Neuron (in vitro differentiated cells): Measurements from ENCODE around the gene SGSM2.

Source experiments
- H2AFZ ChIP-seq: one replicate; pipeline ENCODE4 v1.6.1; 2013; ENCODE audit warnings: low read depth, mild to moderate bottlenecking, inconsistent platforms, low read length, moderate library complexity
- H3K27me3 ChIP-seq: one replicate; pipeline ENCODE4 v1.6.1; 2013; ENCODE audit warnings: low read length; ENCODE audit not compliant: insufficient read depth
- H3K36me3 ChIP-seq: one replicate; pipeline ENCODE4 v1.6.1; 2013; ENCODE audit warnings: low read length; ENCODE audit not compliant: insufficient read depth
- H3K4me1 ChIP-seq: one replicate; pipeline ENCODE4 v1.6.1; 2013; ENCODE audit warnings: low read length; ENCODE audit not compliant: insufficient read depth
- H3K4me3 ChIP-seq: 2 replicates; pipeline ENCODE4 v1.5.1; 2013; ENCODE audit warnings: mild to moderate bottlenecking, low read length, moderate library complexity
- H3K9me3 ChIP-seq: one replicate; pipeline ENCODE4 v1.6.1; 2013; ENCODE audit warnings: low read length

The SGSM2 gene, protein sequence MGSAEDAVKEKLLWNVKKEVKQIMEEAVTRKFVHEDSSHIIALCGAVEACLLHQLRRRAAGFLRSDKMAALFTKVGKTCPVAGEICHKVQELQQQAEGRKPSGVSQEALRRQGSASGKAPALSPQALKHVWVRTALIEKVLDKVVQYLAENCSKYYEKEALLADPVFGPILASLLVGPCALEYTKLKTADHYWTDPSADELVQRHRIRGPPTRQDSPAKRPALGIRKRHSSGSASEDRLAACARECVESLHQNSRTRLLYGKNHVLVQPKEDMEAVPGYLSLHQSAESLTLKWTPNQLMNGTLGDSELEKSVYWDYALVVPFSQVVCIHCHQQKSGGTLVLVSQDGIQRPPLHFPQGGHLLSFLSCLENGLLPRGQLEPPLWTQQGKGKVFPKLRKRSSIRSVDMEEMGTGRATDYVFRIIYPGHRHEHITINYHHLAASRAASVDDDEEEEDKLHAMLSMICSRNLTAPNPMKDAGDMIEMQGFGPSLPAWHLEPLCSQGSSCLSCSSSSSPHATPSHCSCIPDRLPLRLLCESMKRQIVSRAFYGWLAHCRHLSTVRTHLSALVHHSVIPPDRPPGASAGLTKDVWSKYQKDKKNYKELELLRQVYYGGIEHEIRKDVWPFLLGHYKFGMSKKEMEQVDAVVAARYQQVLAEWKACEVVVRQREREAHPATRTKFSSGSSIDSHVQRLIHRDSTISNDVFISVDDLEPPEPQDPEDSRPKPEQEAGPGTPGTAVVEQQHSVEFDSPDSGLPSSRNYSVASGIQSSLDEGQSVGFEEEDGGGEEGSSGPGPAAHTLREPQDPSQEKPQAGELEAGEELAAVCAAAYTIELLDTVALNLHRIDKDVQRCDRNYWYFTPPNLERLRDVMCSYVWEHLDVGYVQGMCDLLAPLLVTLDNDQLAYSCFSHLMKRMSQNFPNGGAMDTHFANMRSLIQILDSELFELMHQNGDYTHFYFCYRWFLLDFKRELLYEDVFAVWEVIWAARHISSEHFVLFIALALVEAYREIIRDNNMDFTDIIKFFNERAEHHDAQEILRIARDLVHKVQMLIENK

GRCh38 chr17:2336852-2337543, at the start of gene SGSM2:
Gene SGSM2 (plus strand): TSS chr17:2337501. CDS start chr17:2337689, 188 bp downstream.
- peaks cover 19% of the 10 kb centered on the region for H3K4me1 ChIP-seq
- no peaks in the 10 kb centered on the region for H3K27me3 ChIP-seq
- H2AFZ ChIP-seq: peak within 1 kb of the TSS; percentile 63
- peak within 1 kb of the TSS; percentile 94 for H3K4me3 ChIP-seq
- H3K36me3 ChIP-seq: peaks cover 43% of the 10 kb centered on the region
- no peaks in the 10 kb centered on the region for H3K9me3 ChIP-seq

DNA sequence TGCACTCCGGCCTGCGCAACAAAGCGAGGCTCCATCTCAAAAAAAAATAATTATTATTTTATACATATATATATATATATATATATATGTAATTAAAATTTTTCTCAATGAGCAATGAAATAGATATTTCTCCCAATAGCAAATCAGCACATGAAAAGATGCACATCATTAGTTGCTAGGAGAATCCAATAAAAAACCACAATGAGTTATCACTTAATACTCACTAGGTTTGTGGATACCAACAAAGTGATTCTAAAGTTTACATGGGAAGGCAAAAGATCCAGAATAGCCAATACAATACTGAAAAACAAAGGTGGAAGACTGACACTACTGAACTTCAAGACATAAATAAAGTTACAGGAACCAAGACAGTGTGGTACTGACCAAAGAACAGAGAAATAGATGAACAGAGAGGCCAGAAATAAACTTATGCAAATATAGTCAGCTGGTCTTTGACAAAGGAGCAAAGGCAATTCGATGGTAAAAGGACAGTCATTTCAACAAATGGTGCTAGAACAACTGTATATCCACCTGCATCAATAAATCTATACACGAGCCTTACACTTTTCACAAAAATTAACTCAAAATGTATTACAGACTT, 47.3 kb upstream of the SGSM2 start:
- H3K36me3 ChIP-seq: peaks cover 68% of the 10 kb centered on the region
- no peak overlapping the region for H2AFZ ChIP-seq
- H3K27me3 ChIP-seq: no peaks in the 10 kb centered on the region
- peaks cover 3% of the 10 kb centered on the region for H3K9me3 ChIP-seq
- H3K4me1 ChIP-seq: no peaks in the 10 kb centered on the region
- H3K4me3 ChIP-seq: no peak overlapping the region

- Histone ChIP-seq H3K9me3 (peaks cover 3% of the 10 kb centered on the region), H2AFZ (no peak overlapping the region), H3K27me3 (no peaks in the 10 kb centered on the region), H3K4me3 (no peak overlapping the region), H3K4me1 (no peaks in the 10 kb centered on the region), H3K36me3 (peaks cover 79% of the 10 kb centered on the region)
Measured at GRCh38 chr17:2292100-2292499, 45.2 kb upstream of the SGSM2 start.

DNA sequence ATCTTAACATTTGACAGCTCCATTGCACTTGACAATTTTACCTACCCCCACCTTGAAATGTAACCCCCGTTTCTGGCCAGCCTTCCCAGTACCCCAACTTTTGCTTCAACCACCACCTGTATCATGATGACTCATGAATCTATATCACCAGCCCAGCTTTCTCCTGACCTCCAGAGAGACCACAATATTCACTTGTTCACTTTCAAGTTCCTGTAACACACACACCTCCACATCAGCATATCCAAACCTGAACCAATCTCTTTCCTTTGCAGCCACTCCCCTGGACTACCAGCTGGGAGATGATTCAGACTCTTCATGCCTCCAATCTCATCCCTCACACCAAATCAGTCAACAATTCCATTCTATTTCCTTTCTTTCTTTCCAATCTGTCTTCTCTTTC, 41.7 kb upstream of the SGSM2 start:
- H3K4me1 ChIP-seq: no peaks in the 10 kb centered on the region
- H2AFZ ChIP-seq: no peak overlapping the region
- no peak overlapping the region for H3K4me3 ChIP-seq
- H3K36me3 ChIP-seq: peaks cover 82% of the 10 kb centered on the region
- H3K9me3 ChIP-seq: peaks cover 14% of the 10 kb centered on the region
- H3K27me3 ChIP-seq: no peaks in the 10 kb centered on the region

- H2AFZ ChIP-seq: no peak overlapping the region
- peaks cover 84% of the 10 kb centered on the region for H3K36me3 ChIP-seq
- H3K4me3 ChIP-seq: no peak overlapping the region
Measured at GRCh38 chr17:2297023-2297422, 40.3 kb upstream of the SGSM2 start.

GRCh38 chr17:2299136-2299535, 38.2 kb upstream of the SGSM2 start:
- no peak overlapping the region for H3K4me3 ChIP-seq
- peaks cover 66% of the 10 kb centered on the region for H3K36me3 ChIP-seq
- H3K9me3 ChIP-seq: peaks cover 13% of the 10 kb centered on the region
- H3K27me3 ChIP-seq: no peaks in the 10 kb centered on the region
- H2AFZ ChIP-seq: no peak overlapping the region
- peaks cover 4% of the 10 kb centered on the region for H3K4me1 ChIP-seq

More at GRCh38 chr17:2297023-2297422, 40.3 kb upstream of the SGSM2 start:
- no peaks in the 10 kb centered on the region for H3K27me3 ChIP-seq
- peaks cover 3% of the 10 kb centered on the region for H3K4me1 ChIP-seq
- H3K9me3 ChIP-seq: peaks cover 13% of the 10 kb centered on the region

GRCh38 chr17:2299756-2300155, 37.5 kb upstream of the SGSM2 start:
- Histone ChIP-seq H2AFZ (no peak overlapping the region), H3K4me3 (no peak overlapping the region), H3K4me1 (peaks cover 4% of the 10 kb centered on the region), H3K9me3 (peaks cover 13% of the 10 kb centered on the region), H3K36me3 (peaks cover 61% of the 10 kb centered on the region), H3K27me3 (no peaks in the 10 kb centered on the region)

DNA sequence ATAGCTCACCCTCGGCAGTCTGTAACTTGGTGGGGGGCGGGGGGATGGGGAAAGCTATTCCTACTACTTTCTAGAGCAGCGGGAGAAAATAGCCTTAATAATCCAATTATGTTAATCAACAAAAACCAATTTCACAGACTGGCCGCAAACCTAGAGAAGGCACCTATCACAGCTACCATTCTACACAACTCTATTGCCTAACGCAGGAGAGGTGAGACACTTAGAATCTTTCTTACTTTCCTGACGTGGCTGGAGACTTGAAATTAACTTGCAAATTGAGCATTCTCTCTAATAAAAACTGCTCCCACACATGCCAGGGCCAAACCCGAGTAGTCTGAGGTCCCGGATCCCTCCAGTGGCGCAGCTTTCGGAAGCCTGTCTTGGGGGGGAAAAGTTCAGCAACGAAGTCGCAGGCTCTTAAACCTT, 34.5 kb upstream of the SGSM2 start:
- H3K4me1 ChIP-seq: peaks cover 4% of the 10 kb centered on the region
- no peaks in the 10 kb centered on the region for H3K27me3 ChIP-seq
- peaks cover 13% of the 10 kb centered on the region for H3K9me3 ChIP-seq
- peak overlapping the region; percentile 94 for H3K4me3 ChIP-seq
- peak overlapping the region; percentile 37 for H2AFZ ChIP-seq
- H3K36me3 ChIP-seq: peaks cover 33% of the 10 kb centered on the region

GRCh38 chr17:2303204-2304188, 33.8 kb upstream of the SGSM2 start, which contains the start of the genes SMG6 and SRR:
Gene SMG6 (minus strand): TSS chr17:2303785. CDS start chr17:2303720, 65 bp downstream.
Gene SRR (plus strand): TSS chr17:2303950. CDS start chr17:2315561, 11,611 bp downstream.
- Histone ChIP-seq H3K4me1 (peaks cover 4% of the 10 kb centered on the region), H3K9me3 (peaks cover 13% of the 10 kb centered on the region), H2AFZ (peak within 1 kb of the TSS; percentile 37), H3K4me3 (peak within 1 kb of the TSS; percentile 94), H3K36me3 (peaks cover 32% of the 10 kb centered on the region), H3K27me3 (no peaks in the 10 kb centered on the region)

- H3K36me3 ChIP-seq: peaks cover 18% of the 10 kb centered on the region
- peaks cover 4% of the 10 kb centered on the region for H3K4me1 ChIP-seq
- H3K27me3 ChIP-seq: no peaks in the 10 kb centered on the region
- H3K9me3 ChIP-seq: peaks cover 7% of the 10 kb centered on the region
- H2AFZ ChIP-seq: no peak overlapping the region
- H3K4me3 ChIP-seq: no peak overlapping the region
Measured at GRCh38 chr17:2304931-2305330, 32.4 kb upstream of the SGSM2 start.

GRCh38 chr17:2309338-2310154, 27.8 kb upstream of the SGSM2 start:
- Histone ChIP-seq H3K4me1 (no peaks in the 10 kb centered on the region), H3K4me3 (no peak overlapping the region), H3K36me3 (no peaks in the 10 kb centered on the region), H2AFZ (no peak overlapping the region), H3K9me3 (no peaks in the 10 kb centered on the region), H3K27me3 (no peaks in the 10 kb centered on the region)
